NCI-H2196 treated with DMSO at 0.1 percent for 48 hours (cell line): ENCODE measurements around the gene RPS6KA2.

Source experiments
- DNase-seq: peaks from one replicate; lab custom pipeline; 2025; ENCODE audit not compliant: unreplicated experiment; lab: John Stamatoyannopoulos, UW

The RPS6KA2 gene

GRCh38 chr6:166456395-166457156 lies 170.5 kb downstream of the RPS6KA2 start:
- no peak for DNase-seq

GRCh38 chr6:166454692-166455515 lies 172.1 kb downstream of the RPS6KA2 start:
- no peak for DNase-seq

- no peak for DNase-seq
Observed at GRCh38 chr6:166453651-166454050, 173.4 kb downstream of the RPS6KA2 start.

GRCh38 chr6:166450167-166450873 lies 176.7 kb downstream of the RPS6KA2 start:
- DNase-seq = no peak

DNA sequence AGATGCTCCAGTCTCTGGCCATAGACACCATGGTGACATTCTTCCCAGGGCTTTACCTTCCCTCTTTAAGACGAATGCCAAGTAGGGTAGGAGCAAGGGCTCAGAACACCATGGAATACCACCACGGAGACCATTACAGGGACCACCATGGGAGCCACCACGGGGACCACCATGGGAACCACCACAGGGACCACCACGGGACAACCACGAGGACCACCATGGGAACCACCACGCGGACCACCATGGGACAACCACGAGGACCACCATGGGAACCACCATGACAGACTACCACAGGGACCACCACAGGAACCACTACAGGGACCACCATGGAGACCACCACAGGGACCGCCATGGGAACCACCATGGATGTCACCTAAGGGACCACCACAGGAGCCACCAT lies 177.4 kb downstream of the RPS6KA2 start:
- DNase-seq = no peak

GRCh38 chr6:166449036-166449435 lies 178.0 kb downstream of the RPS6KA2 start:
- no peak for DNase-seq

DNA sequence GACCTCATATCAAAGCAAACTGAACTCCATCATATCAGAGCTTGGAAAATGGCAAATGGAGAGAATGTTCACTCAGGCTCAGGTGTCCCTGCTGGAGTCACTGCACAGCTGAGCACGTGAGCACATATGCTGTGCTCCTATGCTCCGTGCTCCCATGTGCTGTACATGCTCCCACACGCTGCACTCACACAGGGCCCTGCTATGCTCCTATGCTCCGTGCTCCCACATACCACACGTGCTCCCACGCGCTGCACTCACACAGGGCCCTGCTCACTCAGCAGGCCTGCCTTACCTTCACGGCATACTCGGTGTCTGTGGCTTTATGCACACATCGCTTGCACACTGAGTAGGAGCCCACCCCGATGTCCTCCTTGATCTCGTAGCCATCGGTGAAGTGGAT lies 178.6 kb downstream of the RPS6KA2 start:
- DNase-seq = no peak

GRCh38 chr6:166446567-166447065 lies 180.4 kb downstream of the RPS6KA2 start:
- no peak for DNase-seq

GRCh38 chr6:166446146-166446545 lies 180.9 kb downstream of the RPS6KA2 start:
- no peak for DNase-seq

GRCh38 chr6:166444446-166444845 lies 182.6 kb downstream of the RPS6KA2 start:
- DNase-seq = no peak

DNA sequence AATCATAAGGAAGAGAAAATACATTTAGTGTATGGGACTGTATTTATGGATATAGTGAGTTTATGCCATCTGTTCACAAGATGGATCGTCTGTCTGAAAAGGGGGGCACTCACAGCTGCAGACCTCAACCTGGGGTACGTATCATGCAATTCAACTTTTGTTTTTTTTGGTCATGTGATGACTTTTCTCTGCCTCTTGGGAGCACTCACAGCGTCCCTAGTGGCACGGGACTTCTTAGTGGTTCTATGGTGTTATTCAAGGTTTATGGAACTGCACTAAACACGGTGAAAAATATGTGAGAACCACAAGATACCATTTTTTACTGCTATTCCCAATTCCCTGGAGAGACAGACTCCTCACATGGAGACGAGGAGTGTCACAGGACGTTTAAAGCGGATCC lies 183.9 kb downstream of the RPS6KA2 start:
- DNase-seq = no peak

DNA sequence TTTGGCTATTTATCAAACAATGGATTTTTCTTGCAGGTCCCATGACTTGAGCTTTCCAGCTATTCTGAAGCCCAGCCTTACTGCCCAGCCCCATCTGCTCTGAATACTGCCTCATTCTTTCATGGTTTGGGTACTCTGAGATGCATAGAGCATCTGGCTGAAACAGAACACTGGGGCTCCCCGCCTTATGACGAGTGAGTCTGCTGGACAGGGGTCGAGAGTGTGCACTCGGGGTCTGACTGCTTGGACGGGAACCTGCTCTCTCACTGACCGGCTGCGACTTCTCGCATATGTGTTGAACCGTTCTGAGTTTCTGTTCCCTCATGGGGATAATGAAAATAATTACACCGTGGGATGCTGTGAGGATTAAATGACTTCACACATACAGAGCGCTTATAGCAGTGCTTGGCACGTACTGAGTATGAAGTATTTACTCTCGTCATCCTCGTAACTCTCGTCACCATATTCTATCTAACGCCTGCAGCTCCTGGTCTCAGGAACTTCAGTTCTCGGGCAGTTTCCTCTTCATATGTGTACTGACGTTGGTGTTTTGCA lies 184.8 kb downstream of the RPS6KA2 start:
- no peak for DNase-seq

GRCh38 chr6:166441325-166442078 lies 185.5 kb downstream of the RPS6KA2 start:
- no peak for DNase-seq

DNA sequence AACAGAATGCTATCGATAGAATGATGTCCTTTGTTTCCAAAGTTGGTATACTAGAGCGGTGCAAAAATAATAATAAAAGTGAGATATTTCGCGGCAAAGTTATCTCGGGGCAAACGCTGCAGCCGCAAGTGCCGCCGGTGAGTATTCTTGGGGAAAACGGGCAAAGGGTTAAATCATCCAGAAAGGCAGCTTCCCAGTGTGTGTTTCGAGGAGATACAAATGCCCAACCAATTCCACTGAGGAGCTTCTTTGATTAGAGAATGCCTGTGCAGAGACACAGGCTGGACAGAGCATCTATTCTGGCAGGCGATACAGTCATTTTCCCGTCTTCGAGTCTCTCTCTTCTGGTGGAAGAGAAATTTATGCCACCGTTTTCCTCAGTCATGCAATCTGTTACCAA lies 186.3 kb downstream of the RPS6KA2 start:
- DNase-seq = no peak

GRCh38 chr6:166440106-166440505 lies 186.9 kb downstream of the RPS6KA2 start:
- DNase-seq = no peak

DNA sequence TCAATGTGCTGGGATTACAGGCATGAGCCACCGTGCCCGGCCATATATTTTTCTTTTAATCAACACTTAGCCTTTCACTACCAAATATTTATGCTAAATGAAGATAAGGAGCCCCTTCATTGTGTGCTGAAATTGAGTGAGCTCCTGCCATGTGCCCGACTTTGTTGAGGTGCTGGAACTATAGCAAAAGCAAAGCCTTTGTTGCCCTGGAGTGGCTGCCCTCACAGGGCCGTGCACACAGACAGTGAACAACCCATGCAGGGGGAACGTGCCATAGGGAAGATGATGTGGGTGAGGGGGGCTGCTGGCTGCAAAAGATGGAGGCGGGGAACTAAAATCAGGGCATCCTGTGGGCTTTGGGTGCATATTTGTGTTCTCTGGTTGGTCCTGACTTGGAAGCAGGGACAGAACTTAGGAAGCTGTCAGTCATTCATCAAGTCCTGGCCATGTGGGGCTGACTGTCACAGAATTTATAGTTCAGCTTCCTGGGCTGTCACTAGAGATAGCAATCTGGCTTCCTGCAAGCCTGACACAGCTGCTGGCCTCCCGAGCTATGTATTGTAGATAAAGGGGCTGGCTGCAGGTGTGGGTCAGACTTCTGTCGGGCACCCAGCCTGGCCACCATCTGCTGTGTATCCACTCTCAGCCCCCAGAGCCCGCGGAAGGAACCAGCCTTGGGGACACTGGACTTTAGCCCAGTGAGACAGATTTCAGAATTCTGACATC lies 187.5 kb downstream of the RPS6KA2 start:
- no peak for DNase-seq

DNA sequence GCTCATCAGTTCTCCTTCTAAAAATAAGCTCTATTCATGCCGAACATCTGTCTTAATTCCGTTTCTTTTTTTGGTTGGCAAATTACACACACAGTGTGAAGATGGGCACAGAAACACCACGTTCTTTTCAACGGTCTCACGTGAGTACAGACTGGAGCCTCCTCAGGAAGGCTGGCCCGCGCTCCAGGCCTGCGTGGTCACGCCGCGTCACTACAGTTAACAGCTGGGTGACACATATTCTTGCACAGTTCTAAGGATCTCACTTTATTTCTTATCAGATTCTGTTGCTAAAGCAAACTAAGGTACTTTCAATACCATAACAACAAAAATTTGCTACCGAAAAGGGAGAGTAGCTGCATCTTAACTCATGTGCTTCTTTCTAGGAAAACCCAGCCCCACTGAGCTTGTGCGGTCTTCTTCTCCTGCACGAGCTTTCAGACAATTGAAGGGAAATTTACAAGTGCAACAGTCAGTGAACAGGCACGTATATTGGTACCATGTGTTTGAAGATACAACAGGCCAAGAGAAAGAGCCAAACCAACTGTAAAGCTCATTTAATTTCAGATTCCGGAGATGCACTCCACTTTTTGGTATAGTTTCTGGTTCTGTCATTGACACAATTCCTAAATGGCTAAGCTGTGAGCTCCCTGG lies 188.7 kb downstream of the RPS6KA2 start:
- no peak for DNase-seq

DNA sequence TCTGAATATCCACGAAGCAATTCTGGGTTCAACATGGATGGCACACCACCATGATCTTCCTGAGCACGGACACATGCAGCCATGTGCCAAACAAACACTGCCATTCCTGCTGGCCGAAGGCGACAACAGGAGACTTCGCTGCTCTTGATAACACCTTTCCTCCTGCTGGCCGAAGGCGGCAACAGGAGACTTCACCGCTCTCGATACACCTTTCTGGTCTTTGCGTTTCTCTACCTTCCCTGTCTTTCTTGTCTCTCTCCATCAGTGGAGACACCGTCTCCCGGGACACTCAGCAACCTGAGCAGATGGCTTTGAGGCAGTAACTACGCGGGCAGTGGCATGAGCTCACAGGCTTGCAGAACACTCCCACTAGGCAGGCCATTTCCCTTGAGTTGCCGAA lies 189.4 kb downstream of the RPS6KA2 start:
- no peak for DNase-seq
